HG02973 (cell line): ENCODE results near the gene ZCCHC24.

ENCODE experiments used
- ATAC-seq: cut with Tn5 transposase; IDR thresholded peaks from one replicate; pipeline ENCODE4 v1.9.1; 2021; ENCODE audit warnings: moderate library complexity; ENCODE audit not compliant: unreplicated experiment

The ZCCHC24 gene

DNA sequence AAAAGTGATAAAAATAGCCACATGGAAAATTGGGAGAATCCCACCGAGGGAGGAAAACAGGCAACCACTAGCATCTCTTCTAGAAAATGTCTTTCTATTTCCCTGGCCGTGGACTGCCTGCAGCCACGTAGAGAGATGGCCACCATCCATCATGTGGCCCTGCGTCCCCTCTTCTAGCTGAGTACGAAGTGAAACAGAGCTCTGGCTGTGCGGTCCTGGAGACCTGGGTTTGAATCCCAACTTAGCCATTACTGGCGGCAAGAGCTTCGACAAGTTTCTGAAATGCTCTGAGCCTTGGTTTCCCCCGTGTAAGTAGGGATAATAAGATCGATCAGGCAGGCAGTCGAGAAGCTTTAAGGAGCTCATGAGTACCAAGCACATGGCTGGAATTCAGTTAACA is 32.9 kb downstream of the ZCCHC24 start:
- ATAC-seq = no peak

DNA sequence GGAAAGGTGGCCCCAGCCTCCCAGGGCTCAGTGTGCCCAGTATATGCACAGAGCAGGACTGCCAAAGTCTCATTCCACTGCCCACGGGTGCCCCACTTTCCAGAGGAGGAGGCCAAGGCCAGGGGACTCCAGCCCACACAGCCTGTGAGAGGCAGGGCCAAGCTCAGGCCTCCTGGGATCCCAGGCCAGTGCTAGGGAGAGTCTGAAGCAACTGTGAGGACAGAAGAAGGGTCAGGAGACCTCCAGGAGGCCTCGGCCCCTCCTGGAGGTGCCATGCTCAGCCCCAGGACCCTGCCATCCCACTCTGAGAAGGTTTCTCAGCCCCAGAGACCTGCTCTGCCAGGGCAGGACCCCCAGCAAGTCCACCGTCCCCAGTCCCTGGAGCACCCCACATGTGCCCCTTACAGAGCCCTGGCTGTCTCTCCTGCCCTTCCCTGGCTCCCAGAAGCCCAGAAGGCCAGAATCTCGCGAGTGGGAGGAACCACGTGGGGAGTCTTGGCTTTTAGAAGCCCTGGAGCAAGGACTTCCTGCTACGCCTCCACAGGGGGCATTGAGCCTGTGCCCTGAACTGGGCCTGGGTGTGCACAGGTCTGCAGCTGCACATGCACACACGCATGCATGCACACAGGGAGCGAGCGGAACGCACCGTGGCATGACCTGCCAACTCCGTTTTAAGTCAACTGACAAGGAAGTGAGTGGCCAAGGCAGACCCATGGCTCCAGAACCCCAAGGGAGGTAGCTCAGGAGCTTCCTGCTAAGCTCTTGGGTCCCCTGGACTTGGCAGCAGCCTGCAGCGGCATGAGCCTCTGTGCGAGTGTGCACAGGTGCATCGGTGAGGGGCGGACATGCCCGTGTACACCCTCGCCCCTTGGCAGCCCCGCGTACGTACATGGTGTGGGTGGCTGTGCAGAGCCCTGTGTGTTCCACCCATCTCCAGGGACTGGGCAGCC is 33.6 kb downstream of the ZCCHC24 start:
- ATAC-seq = no peak

DNA sequence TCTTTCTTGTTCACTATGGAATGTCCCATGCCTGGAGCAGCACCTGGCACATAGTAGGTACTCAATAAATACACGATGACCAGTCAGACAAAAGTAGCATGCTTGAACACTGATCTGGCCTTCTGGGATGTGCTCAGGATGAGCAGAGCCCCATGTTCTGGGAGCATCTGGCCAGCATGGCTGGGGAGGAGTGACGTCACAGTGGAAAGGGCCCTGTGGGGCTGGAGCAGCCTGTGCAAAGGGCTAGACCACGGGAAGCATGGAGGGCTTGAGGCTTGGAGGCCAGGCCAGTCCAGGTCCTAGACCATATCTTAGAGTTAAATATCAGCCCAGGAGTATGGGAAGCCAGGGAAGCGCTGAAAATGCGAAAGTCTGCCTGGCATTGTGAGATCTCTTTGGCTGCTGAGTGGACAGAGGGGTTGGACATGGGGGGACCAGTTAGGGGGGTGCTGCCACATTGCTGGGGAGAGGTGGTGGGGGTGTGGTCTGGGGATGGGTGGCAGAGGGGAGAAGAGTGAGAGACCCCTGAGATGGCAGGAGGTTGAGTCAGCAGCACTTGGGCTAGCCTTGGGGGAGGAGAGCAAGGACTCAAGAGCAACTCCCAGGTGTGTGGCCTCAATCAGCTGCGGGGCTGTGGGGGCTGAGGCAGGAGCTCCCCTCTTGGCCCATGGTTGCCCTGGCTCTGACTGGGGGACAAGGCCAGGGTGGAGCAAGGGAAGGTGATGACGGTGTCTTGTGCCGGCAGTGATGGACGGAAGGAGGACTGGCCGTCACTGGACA is 34.9 kb downstream of the ZCCHC24 start:
- no peak for ATAC-seq

DNA sequence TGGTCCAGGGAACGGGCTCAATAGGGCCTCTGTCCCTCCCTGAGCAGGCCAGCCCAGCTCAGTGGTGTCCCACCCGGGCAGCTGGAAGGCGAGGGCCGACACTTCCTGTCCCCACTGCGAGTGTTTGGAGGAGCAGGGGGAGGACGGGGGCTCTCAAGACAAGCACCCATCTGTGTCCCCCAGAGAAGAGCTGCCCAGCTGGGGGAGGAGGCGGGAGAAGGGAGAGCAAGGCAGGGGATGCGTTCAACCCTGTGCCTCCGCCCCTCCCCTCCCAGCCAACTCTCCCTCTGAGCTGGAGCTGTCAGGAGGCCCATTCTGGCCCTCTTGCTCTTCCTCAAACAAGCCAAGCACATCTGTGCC is 35.7 kb downstream of the ZCCHC24 start:
- no peak for ATAC-seq

DNA sequence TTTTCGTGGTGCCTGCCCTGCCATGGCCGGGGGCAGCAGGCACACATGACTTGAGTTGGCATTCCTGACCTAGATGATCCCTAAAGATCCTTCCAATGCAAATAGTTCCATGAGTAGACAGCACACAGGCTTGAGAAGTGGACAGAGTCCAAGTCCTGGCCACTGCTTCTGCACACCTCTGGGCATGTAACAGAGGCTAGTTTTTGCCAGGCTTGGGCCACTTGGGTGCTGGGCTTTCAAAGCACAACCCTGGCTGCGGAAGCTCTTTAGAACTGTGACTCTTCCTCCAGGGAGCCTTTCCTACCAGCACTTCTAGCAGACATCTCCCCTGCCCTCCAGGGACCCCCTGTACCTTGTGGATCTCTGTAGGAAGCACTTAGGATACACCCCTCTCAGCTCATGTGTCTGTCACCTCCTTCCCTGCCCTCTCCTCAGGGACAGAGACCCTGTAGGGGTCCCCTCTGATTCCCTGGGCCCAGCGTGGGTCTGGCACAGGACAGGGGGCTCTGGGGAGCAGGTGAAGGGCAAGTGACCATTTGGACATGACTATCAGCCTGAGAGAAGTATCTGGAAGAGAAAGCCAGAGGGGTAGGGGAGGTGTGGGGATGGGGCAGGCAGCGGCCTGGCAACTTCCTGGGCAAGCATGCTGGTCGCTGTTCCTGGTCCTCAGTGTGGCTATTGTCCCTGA is 36.2 kb downstream of the ZCCHC24 start:
- ATAC-seq = no peak

DNA sequence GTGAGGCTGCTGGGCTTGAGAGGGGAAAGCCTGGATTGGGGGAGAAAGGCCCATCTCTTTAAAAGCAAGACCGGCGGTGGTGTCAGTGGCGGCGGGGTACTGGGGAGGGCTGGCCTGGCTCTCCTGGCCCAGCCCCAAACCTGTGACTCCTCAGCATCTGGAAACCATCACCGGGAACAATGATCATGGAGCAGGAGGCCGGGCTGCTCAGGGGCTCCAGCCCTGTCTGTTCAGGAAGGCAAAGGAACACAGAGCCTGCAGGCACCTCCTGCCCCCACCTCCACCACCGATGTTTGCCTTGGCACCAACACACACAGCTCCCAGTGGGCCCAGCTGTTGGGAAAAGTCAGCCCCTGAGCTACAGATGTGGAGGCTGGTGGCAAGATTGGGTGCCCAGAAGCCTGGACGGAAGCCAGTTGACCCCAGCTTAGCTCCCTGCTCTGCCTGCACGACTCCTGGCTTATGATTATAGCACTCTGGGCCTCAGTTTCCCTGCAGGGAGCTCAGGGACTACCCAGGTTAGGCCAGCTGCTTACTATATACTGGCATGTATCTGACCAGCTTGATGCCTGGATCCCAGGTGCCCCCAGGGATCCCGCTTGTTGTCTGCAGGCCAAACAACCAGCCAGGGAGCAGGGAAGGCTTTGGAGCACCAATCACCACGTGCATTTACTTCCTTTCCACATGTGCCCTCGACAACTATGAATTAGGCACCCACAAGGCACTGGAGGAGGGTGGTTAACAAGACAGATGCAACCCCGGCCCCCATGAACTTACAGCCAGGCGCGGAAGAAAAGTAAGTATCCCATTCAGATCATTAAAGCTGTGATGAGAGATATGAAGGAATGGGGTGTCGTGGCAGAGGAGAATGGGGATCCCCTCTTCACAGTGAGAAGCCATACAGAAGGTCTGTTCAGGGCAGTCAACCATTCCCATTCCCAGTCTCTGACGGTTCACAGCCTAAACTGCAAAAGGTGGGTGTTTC is 37.3 kb downstream of the ZCCHC24 start:
- ATAC-seq = no peak

DNA sequence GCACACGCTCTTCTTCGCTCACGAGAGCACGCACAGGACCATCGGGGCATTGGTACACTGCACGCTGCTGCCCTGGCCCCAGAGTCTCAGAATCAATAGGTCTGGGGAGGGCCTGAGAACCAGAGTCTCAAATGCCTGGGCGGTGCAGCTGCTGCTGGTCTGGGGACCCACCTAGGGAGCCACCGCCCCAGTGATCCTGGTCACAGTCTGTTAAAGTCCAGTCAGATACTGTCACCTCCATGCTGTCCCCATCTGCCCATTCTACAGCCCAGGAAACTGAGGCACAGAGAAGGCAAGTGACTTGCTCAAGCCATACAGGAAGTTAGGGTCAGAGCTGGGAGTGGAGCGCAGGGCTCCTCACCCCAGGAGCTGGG is 38.0 kb downstream of the ZCCHC24 start:
- no peak for ATAC-seq

DNA sequence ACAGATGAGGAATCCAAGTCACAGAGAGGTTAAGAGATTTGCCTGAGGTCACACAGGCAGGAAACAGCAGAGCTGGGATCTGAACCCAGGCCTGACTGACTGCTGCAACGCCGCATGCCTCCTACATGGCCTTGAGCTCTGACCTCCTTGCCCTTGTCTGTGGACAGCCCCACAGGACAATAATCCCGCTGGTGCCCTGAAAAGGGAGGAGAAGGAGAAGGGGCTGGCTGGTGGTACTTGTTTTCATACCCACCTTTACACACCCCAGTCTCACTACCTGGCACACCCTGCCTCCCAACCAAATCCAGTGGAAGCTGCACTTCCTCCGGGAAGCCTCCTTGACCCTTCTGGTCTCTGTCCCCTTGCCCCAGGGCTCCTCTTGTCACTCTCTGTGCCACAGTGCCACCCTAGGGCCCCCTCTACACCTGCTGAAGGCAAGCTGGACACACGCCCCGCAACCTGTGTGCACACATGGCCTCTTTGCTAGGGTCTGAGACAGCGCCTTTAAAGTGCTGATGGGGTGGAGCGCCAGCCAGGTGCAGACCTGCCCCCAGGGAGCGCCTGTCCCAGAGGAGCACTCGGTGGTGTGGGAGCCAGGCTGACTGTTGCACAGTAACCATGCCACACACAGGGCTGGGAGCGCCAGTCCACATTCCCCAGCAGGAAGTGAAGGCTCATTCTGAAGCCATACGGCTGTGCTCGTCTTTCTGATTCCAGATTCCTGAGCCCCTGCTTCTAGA is 38.6 kb downstream of the ZCCHC24 start:
- no peak for ATAC-seq

DNA sequence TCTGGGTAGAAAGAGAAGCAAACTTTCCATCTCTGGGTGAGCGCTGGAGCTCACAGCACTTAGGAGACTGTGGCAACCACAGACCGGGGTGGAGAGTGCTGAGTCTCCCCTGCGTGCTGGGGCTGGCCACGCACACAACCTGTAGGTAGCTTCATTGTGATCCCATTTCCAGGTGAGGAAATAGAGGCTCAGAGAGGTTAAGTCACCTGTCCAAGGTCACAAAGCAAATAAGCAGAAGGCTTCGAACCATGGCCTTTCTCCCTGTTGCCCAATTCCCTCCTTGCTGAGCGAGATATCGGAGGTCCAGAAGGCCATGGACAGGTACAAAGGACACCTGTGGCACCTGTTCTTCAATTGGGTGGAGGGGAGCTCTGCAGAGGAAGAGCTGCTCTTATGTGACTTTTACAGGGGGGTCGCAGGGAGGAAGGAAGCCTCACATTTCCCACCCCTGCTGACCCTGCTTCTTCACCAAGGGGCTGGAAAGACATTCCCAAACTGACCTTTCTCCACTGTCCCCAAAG is 39.4 kb downstream of the ZCCHC24 start:
- ATAC-seq = no peak

DNA sequence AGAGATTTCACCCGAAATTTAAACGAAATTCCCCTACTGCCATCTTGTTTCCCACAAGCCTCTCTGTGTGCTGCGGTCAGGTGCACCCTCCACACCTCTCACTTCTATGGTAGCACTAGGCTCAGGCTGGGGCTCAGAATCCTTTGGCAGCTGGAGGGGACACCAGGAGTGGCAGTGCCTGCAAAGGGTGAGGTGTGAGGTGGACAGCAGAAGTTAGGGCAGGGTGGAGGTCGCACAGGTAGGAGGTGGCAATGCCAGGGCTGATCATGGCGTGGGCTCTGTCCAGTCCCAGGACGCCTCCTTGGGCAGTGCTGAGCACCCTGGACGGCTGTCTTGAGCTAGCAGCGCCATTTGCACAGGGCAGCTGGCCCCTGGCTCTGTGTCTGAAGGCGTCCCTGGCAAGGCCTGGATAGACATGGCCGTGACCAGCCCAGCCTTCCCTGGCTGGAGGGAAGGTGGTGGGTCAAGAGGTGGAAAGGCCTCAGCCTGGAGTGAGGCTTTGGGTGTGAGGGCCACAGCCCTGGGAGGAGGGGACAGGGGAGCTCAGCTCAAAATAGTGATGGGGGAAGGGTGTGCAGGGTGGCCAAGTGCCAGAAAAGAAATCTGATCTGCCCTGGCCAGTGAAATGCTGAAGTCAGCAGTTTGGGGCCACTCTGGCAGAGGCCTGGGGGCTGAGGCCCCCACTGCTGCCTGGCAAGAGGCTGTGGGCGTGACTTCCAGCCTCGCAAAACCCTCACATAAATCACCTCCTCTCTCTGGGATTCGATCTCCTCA is 40.0 kb downstream of the ZCCHC24 start:
- ATAC-seq = no peak

DNA sequence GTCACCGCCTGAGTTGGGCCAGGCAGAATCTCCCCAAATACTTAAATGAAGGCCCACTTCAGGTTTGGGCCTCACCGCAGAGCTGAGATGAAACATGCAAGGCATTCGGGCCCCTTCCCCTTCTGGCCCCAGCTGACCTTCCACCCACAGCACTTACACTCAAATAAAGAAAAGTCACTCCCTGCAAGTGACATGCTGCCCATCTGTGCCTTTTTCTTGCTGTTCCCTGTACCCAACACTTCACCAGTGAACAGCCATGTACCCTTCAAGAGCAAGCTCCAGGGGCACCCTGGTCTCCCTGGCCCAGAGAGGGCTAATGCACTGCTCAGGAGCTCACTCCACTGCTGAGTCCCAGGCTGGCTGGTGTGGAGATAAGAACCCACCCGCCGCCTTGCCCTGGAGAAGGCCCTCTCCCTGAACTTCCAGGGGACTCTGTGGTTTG is 40.7 kb downstream of the ZCCHC24 start:
- no peak for ATAC-seq

DNA sequence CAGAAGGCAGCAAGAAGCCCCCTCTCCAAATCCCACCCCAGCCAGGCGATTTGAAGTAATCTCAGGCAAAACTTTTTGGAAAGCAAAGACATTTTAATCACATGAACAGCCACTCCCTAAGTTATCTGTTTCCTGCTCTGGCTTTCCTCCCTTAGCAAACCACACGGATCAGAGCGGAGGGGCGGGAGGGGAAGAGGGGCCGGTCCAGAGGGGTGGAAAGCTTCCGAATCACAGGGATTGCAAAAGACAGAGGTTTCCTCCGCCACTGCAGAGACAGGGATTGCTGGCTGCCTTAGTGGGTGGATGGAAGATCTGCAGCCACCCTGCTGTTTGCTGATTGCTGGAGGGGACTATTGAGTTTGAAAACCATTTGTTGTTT is 41.2 kb downstream of the ZCCHC24 start:
- ATAC-seq = no peak

DNA sequence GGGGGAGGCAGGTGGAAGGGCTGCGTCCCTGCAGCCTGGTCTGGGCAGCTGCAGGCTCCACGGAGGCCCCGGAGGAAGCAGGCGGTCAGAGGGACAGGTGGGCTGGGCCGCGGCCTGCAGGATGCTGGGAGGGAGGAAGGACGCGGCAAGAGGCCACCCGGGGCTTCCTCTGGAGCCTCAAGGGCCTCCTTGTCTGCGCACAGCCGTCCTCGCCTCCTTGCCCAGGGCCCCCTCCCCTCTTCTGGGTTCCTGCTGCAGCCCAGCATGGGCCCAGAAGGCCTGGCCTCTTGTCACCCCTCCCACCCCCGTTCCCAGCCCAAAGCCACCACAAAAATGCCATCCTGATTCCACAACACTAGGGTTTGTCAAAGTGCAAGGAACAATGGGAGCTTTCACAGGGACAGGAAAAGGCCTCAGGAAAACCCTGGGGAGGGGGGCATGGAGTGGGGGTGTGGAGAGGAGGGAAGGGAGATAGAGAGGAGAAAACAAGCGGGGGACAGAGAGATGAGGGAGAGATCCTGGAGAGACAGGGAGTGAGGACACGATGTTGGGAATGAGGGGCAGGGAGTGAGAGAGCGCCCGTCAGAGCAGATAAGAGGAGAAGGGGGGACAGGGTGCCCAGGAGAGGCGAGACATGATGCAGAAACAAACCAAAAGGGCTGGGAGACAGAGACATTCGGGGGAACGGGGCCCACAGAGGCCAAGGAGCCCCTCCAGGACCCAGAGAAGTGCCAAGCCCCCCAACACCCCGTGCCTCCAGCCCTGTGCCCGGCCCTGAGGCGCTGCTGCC is 41.8 kb downstream of the ZCCHC24 start:
- no peak for ATAC-seq

DNA sequence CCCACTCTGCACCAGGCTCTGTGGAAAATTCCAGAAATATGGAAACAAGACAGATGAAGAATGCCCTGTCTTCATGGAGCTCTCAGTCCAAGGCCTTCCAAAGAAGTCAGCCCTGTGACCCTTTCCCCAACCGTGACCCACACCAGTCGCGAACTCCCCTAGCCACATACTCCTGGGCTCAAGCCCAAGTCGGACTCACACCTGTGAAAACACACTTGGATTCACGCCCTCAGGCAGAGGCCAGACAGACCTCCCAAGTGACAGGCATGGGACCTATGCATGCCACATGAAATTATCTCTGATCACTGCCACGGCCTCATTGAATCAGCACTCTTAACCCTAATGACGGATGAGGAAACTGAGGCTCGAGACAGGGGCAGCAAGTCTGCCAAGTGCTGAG is 42.5 kb downstream of the ZCCHC24 start:
- no peak for ATAC-seq

DNA sequence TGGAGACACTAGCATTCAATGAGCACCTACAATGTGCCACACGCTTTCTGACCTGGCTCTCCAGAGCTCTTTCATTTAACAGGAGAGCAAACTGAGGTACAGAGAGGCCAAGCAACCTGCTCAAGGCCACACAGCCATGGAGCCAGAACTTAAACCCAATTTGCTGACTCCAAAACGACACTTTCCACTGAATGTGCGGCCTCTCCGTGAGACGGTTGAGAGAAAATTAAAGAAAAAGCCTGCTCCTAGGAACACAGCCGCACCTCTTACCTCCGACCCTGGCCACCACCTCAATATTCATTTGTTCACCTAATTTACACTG is 42.8 kb downstream of the ZCCHC24 start:
- ATAC-seq = no peak

DNA sequence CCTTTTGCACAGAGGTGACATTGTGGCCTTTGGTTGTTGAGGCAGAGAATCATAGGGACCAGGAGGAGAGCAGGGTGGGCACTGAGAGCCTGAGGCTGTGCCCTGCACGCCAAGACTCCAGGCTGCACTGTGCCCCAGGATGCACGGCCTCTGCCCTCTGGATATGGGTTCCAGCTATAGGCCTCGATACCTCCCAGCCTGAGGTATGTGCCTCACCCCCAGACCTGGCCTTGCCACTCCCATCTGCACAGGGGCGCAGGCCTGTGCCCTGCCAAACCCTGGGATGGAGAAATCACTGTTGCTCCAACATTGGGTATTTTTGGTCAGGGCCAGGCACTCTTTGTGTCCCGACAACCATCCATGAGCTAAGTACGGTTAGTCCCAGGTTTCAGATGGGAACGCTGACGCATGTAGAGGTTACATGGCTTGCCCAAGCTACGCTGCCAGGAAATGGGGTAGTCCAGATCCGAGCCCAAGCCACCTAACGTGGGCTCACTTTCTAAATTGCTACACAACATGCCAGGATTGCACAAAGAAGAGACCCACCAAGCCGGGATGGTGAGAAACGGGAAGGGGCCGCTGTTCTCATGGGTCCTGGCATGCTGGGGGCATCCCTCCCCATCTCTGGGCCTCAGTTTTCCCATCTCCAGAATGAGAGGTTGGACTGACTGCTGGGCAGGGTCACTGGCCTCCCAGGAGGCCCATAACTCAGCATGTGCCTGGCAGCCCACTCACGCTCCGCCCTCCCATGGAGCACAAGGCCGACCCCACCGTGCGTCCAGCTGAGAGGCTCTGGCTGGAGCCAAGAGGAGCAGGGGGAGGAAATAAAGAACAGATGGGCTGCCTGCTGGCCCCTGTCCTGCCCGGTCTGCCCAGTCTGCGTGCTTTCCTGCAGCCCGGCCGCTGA is 44.2 kb downstream of the ZCCHC24 start:
- ATAC-seq = no peak
